Omental fat pad (tissue), 4 donors: Measurements from ENCODE around the gene ERFL. TPM values are rescaled to one million over a fixed set of nuclear protein-coding genes. Genes with fewer than 3 reads are reported as not detected.

Source experiments
- ATAC-seq: fragments of 150-250 bp; one replicate; pipeline ENCODE4 v1.9.1; 2016; ENCODE audit warnings: mild to moderate bottlenecking, moderate library complexity; ENCODE audit not compliant: low FRiP score
- DNase-seq: peaks from one replicate; pipeline ENCODE4 v3.0.0-alpha.2; 2019; ENCODE audit warnings: low spot score
- total RNA-seq, 4 donors: library from RNA; depleted of rRNA; stranded (reverse); fragments of >200 nt; gene quantifications; one replicate each; pipeline ENCODE4 v1.1.0, GENCODE V29; 2016
- TF ChIP-seq, protein P1 (sequence below), 3 donors: fragments of 450-650 bp; IDR thresholded peaks; one replicate each; pipeline ENCODE4 v1.5.1; 2016 to 2017; ENCODE audit warnings: antibody characterized with exemption in 3 of 3, mild to moderate bottlenecking in 3 of 3, moderate library complexity in 2 of 3

Gene ERFL
- total RNA-seq, 4 donors from 2014 or later, result 0.25 TPM; not detected in 3

DNA sequence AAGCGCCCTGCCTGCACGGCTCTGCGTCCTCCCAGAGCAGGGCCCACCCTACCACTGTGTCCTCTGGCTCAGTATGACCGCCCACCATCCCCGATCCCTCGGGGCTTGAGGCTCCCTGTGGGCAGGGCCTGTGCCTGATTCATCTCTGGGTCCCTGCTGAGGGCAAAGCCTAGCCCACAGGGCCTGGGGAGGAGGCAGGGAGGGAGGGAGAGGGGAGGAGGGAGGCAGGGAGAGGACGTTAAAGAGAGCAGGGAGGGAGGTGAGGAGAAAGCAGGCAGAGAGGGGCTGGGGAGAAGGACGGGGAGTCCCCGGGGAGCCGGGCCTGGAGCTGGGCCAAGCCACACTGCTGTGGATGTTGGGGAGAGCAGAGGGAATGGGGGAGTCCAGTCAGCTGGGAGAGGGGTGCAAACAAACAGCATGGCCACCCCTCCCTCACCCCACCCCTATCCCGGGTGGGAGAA is 4.0 kb upstream of the ERFL start:
- TF ChIP-seq, protein P1, sequence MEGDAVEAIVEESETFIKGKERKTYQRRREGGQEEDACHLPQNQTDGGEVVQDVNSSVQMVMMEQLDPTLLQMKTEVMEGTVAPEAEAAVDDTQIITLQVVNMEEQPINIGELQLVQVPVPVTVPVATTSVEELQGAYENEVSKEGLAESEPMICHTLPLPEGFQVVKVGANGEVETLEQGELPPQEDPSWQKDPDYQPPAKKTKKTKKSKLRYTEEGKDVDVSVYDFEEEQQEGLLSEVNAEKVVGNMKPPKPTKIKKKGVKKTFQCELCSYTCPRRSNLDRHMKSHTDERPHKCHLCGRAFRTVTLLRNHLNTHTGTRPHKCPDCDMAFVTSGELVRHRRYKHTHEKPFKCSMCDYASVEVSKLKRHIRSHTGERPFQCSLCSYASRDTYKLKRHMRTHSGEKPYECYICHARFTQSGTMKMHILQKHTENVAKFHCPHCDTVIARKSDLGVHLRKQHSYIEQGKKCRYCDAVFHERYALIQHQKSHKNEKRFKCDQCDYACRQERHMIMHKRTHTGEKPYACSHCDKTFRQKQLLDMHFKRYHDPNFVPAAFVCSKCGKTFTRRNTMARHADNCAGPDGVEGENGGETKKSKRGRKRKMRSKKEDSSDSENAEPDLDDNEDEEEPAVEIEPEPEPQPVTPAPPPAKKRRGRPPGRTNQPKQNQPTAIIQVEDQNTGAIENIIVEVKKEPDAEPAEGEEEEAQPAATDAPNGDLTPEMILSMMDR (IDR thresholded peaks at IDR 0.05), result no peak
- ATAC-seq (no peak), DNase-seq (no peak)

DNA sequence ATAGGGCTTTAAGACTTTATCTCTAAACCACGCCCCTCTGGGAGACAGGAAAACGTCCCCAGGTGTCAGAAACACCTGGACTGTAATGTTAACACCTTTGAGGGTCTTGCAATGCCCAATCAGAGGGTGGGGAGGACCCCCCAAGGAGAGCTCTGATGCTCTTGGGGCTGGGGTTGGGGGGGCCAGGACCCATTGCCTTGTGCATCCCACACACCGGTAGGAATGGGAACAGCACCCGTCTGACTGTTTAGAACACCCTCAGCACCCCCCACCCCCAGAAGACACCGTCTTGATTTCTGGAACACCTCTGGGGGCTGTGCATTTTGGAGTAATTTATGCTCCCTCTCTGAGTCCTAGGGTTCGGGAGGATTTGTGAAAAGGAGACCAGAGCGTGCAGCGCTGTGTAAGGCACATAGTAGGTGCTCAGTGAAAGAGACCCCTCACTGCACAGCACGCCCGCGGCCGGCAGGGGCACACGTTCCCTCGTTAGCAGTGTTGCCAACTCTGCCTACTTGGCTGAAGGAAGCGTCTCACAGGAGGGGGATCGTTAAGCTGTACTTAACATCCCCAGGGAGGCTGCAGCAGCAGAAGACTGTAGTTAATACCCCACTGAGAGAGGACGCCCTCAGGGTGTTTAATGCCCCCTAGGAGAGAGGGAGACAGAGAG is 2.8 kb upstream of the ERFL start:
- ATAC-seq (no peak), DNase-seq (no peak)
- TF ChIP-seq, protein P1 (IDR thresholded peaks at IDR 0.05), result no peak

DNA sequence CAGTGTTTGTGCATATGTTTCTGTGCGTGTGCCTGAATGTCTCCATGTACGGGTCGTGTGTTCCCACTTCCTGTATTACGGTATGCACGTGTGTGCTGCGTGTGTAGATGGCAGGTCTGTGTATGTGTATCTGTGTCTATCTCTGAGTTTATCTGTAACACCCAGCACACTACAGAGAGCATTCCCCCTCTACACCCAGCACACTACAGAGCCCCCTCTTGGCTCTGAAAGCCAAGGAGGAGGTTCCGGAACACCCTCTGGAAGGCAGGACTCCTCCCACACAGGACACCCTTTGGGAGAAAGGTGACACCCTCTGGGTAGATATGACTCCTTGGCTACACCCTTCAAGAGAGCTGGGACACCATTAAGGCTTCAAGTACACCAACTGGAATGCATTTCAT is 2.1 kb upstream of the ERFL start:
- DNase-seq (no peak), ATAC-seq (no peak)
- TF ChIP-seq, protein P1 (IDR thresholded peaks at IDR 0.05), result no peak

DNA sequence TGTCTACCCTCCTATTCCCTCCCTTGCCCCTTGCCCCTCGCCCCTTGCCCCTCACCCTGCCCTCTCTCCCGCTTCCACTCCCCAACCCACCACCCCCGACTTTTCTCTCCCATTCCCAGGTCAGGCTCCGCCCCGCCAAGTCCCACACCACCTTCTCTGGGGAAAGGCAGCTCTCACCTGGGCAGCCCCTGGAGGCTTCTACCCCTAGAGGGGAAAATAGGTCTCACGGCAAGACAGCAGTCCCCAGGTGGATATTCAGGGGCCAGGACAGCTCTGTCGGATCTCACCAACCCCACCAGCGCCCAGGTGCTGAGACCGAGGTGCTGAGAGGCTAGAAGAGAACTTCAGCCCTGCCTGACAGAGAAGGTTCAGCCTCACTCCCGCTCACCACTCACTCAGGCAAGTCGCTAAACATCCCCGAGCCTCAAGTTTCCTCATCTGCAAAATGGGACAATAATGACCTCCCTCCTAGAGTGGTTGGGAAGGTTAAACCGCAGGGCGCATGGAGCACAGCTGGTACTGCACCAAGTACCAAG is 1.4 kb upstream of the ERFL start:
- no peak for DNase-seq
- no peak for ATAC-seq
- TF ChIP-seq, protein P1 (IDR thresholded peaks at IDR 0.05), result no peak

DNA sequence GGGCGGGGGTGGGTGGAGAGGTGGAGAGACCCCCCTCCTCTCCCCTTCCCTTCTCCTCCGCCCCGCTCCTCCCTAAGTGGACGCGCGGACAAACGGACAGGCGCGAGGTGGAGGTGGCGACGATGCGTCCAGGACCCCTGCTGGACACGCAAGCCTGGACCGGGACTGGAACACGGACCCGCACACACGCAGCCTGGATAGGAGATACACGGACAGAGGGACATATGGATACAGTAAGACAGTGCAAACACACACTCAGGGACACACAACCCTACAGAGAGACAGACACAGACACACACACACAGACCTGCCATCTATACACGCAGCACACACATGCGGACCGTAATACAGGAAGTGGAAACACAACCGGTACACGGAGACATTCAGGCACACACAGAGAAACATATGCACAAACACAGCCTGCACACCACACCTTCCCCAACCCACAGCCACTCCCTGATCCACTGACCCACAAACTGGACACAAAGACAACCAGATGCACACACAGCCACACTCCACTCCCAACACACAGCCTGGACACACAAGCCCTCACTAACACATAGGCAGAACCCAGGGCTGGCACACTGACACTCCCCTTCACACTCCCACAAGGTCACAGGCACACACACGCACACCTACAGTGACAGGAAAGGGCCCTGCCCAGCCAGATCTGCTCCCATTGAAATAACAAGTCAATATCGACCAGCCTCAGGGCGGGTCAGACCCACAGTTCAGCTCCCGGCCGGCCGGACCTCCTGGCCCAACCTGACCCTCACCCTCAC is 696 bp upstream of the ERFL start:
- TF ChIP-seq, protein P1 (IDR thresholded peaks at IDR 0.05), result no peak
- DNase-seq (no peak), ATAC-seq (no peak)

DNA sequence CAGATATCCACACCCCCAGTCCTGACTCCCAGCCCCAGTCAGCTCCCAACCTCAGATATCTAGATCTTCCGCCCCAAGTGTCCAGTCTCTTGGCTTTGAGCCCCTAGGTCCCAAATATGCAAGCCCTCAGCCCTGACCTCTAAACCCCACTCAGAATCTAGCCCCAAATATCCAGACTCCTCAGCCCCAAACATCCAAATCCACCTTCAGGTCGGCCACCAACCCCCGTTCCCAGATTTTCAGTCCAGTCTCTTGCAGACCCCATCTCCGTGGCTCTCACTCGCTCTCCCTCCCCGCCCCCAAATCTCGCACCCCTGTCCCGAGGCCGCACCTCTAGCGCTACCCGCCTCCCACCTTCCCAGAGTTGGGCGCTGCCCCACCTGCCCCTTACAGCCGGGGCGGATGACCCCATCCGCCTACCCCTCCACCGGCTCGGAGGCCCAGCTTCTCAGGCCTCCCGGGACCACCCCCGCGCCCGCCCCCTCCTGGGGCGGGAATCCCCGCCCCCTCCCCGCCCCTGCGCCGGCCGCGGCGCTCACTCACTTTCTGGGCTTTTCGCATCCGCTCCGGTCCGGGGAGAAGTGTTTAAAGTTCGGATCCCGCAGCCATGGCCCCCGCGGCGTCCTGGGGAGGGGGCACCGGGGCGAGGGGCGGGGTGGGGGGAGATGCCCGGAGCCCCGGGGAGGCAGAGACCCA is 604 bp downstream of the ERFL start:
- ATAC-seq (no peak), DNase-seq (no peak)
- TF ChIP-seq, protein P1 (IDR thresholded peaks at IDR 0.05), result no peak
